Endothelial cell of umbilical vein (primary cell): Measurements from ENCODE around the gene PPFIA3. TPM values are rescaled to one million over a fixed set of nuclear protein-coding genes. Genes with fewer than 3 reads are reported as not detected.

Experiments used
- BruUV-seq: library from RNA; stranded (reverse); fragments of 400-500 nt; replicated peaks from 2 replicates; lab custom pipeline; 2021; lab: Mats Ljungman, UMichigan
- CTCF ChIA-PET: fragments of 300-600, 350-600 bp; sonication (Branson Sonifier 250); formaldehyde crosslinking; loops from one replicate; lab custom pipeline; 2021; ENCODE audit warnings: antibody characterized with exemption, inconsistent platforms; lab: Charles Lee
- POLR2A ChIA-PET: fragments of 300-600, 350-600 bp; sonication (Branson Sonifier 250); formaldehyde crosslinking; loops from one replicate; lab custom pipeline; 2021; ENCODE audit warnings: antibody characterized with exemption, inconsistent platforms; lab: Charles Lee
- DNase-seq: peaks from one replicate; pipeline ENCODE4 v3.0.0-alpha.2; 2011; ENCODE audit warnings: low read depth, low spot score
- FAIRE-seq: peaks from 2 replicates; lab custom pipeline; 2011; peaks lifted over from hg19 to GRCh38; lab: Jason Lieb, UNC
- H2AFZ ChIP-seq: 2 replicates; pipeline ENCODE4 v1.6.0; 2012; ENCODE audit warnings: low read depth, low read length, control low read depth, inconsistent platforms
- H3K27ac ChIP-seq: 2 replicates; pipeline ENCODE4 v1.5.1; 2011; ENCODE audit warnings: low read depth, mild to moderate bottlenecking, control low read depth, low read length, moderate library complexity; ENCODE audit not compliant: insufficient read depth
- H3K27me3 ChIP-seq, 2 experiments: 2 replicates each; pipeline versions ENCODE4 v1.6.0 to v1.6.1; 2011; ENCODE audit warnings: low read length in 2 of 2, mixed read lengths in 1 of 2; ENCODE audit not compliant: control insufficient read depth in 2 of 2, insufficient read depth in 2 of 2
- H3K36me3 ChIP-seq, 2 experiments: 2 replicates in 1 of 2; 3 replicates in 1 of 2; pipeline ENCODE4 v1.5.1; 2011; ENCODE audit warnings: low read length in 2 of 2, mild to moderate bottlenecking in 1 of 2, moderate library complexity in 1 of 2; ENCODE audit not compliant: control insufficient read depth in 2 of 2, insufficient read depth in 2 of 2; ENCODE audit errors: extremely low read depth in 1 of 2
- H3K4me1 ChIP-seq: 3 replicates; pipeline ENCODE4 v1.5.1; 2011; ENCODE audit warnings: mild to moderate bottlenecking, low read length; ENCODE audit not compliant: control insufficient read depth, insufficient read depth; ENCODE audit errors: extremely low read depth
- H3K4me2 ChIP-seq: 2 replicates; pipeline ENCODE4 v1.6.1; 2011; ENCODE audit warnings: low read length, control low read depth, mixed read lengths; ENCODE audit not compliant: insufficient read depth
- H3K4me3 ChIP-seq, 3 experiments: fragments of 200-600 bp in 1 of 3; sonication (generic), shearing (Covaris generic) in 1 of 3; replicated peaks in 1 of 3; 2 replicates each; pipeline ENCODE4 v1.5.1; 2011 to 2016; ENCODE audit warnings: control low read depth in 3 of 3, low read length in 3 of 3, mild to moderate bottlenecking in 2 of 3, inconsistent platforms in 1 of 3, low read depth in 1 of 3, moderate library complexity in 1 of 3; ENCODE audit not compliant: insufficient read depth in 1 of 3
- H3K79me2 ChIP-seq: 2 replicates; pipeline ENCODE4 v1.6.0; 2012; ENCODE audit warnings: low read length, inconsistent platforms; ENCODE audit not compliant: control insufficient read depth, insufficient read depth
- H3K9ac ChIP-seq: replicated peaks from 2 replicates; pipeline ENCODE3; 2011; ENCODE audit warnings: low read length, control low read depth; ENCODE audit not compliant: insufficient read depth; ENCODE audit errors: extremely low read depth
- H3K9me1 ChIP-seq: replicated peaks from 3 replicates; pipeline ENCODE4 v1.6.0; 2011; ENCODE audit warnings: mild to moderate bottlenecking, low read length; ENCODE audit not compliant: control insufficient read depth, insufficient read depth; ENCODE audit errors: extremely low read depth
- H3K9me3 ChIP-seq: replicated peaks from 2 replicates; pipeline ENCODE4 v1.5.1; 2012; ENCODE audit warnings: low read length, inconsistent platforms; ENCODE audit not compliant: control insufficient read depth, insufficient read depth
- H4K20me1 ChIP-seq: replicated peaks from 2 replicates; pipeline ENCODE3; 2011; ENCODE audit warnings: mild to moderate bottlenecking, low read length; ENCODE audit not compliant: control insufficient read depth, insufficient read depth; ENCODE audit errors: extremely low read depth
- EZH2 ChIP-seq: IDR thresholded peaks from 2 replicates; pipeline ENCODE4 v1.6.1; 2012; ENCODE audit warnings: borderline replicate concordance, low read depth, mild to moderate bottlenecking, moderate library complexity, low read length, inconsistent platforms; ENCODE audit not compliant: severe bottlenecking
- POLR2A ChIP-seq: IDR thresholded peaks from 2 replicates; pipeline ENCODE4 v1.6.1; 2012; ENCODE audit warnings: low read depth, mild to moderate bottlenecking, control low read depth, low read length
- dilution Hi-C: fragments of 300-500 bp; cut with MboI; formaldehyde crosslinking; loops from one replicate; pipeline ENCODE4 v1.15.0; 2019; ENCODE audit warnings: low sequenced_read_pairs; ENCODE audit not compliant: extremely low pct_ligation_motif_present
- intact Hi-C: fragments of 100-400 bp; cut with micrococcal nuclease; formaldehyde crosslinking; loops from one replicate; pipeline ENCODE4 v1.10.0; 2022
- polyA plus RNA-seq, 4 experiments: library from polyadenylated mRNA; depleted of rRNA in 3 of 4; stranded (reverse) in 3 of 4; unstranded in 1 of 4; fragments of >200 nt; gene quantifications; 2 replicates each; pipeline versions ENCODE4 v1.2.1 to v1.2.3, GENCODE V29; 2011 to 2012; ENCODE audit warnings: missing spikeins in 1 of 4
- total RNA-seq: library from RNA; stranded (reverse); gene quantifications from 2 replicates; pipeline ENCODE4 v1.2.3, GENCODE V29; 2021
- TF ChIP-seq, protein P1 (sequence below), 2 donors: IDR thresholded peaks; 1 replicate in 1 of 2; 2 replicates in 1 of 2; pipeline ENCODE4 v1.5.1; 2011; ENCODE audit warnings: low read length in 2 of 2, mild to moderate bottlenecking in 2 of 2, moderate library complexity in 2 of 2, control low read depth in 1 of 2, inconsistent platforms in 1 of 2, low read depth in 1 of 2; ENCODE audit not compliant: insufficient read depth in 1 of 2; ENCODE audit errors: extremely low read depth in 1 of 2
- TF ChIP-seq, protein P2 (sequence below): IDR thresholded peaks from 2 replicates; pipeline ENCODE4 v1.6.1; 2011; ENCODE audit not compliant: insufficient read depth, insufficient read length

Gene PPFIA3
- total and polyA plus RNA-seq, 2 donors (not counting 3 experiments of a cell fraction or from before 2014, with no cell fraction given): 1.3 to 2.0 TPM

DNA sequence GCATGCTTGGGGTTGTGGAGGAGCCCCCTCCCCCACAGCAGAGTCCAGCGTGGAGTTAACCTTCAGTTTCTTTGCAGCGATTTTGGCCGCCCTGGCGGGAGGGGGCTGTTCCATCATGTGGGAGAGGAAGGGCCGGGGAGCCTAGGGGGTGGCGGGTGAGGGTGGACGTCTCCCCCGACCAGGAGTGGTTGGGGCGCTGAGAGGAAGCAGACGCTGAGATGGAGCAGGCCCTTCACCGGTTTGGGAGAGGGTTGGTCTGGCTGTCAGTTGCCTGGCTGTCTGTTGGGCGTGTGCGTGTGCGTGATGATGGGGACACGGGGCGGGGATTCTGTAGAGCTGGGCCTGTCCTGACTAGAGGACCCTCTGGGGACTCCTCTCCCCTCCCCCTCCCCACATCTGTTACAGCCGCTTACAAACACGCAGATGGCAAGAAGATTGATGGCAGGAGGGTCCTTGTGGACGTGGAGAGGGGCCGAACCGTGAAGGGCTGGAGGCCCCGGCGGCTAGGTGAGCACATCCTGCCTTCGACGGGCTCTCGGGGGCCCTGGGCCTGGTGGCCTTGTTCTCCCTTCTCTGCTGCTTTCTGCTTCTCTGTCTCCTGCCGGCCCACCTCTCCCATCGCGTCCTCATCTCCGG is 15.0 kb upstream of the PPFIA3 start:
- peaks cover 27 to 72% of the 10 kb centered on the region in 2 experiments for H3K36me3 ChIP-seq
- no peaks in the 10 kb centered on the region for H3K9me3 ChIP-seq
- CTCF ChIA-PET: interaction anchor here (2.7 to 2.8 kb wide), 3 partner anchors 11 to 104 kb away, joined by 20 to 35 read pairs (median 21); partner anchors contain the start of gene LIN7B
- dilution Hi-C loops: no loop called here
- no peaks in the 10 kb centered on the region for H4K20me1 ChIP-seq
- H3K79me2 ChIP-seq: peaks cover 5% of the 10 kb centered on the region
- no TSS peak for BruUV-seq
- no peaks in the 10 kb centered on the region for H3K27me3 ChIP-seq
- DNase-seq (no peak), FAIRE-seq (no peak)
- no peaks in the 10 kb centered on the region for H3K4me1 ChIP-seq
- intact Hi-C loops: no loop called here
- H3K9ac ChIP-seq: no peak overlapping the region
- no peak overlapping the region for H3K4me3 ChIP-seq
- H3K27ac ChIP-seq: no peak overlapping the region
- TF ChIP-seq, protein P1, sequence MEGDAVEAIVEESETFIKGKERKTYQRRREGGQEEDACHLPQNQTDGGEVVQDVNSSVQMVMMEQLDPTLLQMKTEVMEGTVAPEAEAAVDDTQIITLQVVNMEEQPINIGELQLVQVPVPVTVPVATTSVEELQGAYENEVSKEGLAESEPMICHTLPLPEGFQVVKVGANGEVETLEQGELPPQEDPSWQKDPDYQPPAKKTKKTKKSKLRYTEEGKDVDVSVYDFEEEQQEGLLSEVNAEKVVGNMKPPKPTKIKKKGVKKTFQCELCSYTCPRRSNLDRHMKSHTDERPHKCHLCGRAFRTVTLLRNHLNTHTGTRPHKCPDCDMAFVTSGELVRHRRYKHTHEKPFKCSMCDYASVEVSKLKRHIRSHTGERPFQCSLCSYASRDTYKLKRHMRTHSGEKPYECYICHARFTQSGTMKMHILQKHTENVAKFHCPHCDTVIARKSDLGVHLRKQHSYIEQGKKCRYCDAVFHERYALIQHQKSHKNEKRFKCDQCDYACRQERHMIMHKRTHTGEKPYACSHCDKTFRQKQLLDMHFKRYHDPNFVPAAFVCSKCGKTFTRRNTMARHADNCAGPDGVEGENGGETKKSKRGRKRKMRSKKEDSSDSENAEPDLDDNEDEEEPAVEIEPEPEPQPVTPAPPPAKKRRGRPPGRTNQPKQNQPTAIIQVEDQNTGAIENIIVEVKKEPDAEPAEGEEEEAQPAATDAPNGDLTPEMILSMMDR (IDR thresholded peaks at IDR 0.05; ENCODE audit: extremely low read depth in 1 of 2, insufficient read depth in 1 of 2, low read depth in 1 of 2, low read length in 2 of 2): no peak
- TF ChIP-seq EZH2 (no peak), POLR2A (no peak)
- TF ChIP-seq, protein P2, sequence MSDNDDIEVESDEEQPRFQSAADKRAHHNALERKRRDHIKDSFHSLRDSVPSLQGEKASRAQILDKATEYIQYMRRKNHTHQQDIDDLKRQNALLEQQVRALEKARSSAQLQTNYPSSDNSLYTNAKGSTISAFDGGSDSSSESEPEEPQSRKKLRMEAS: no peak
- H2AFZ ChIP-seq: no peak overlapping the region
- no peak overlapping the region for H3K4me2 ChIP-seq
- no peaks in the 10 kb centered on the region for H3K9me1 ChIP-seq
- POLR2A ChIA-PET: no interaction called here
